NCI-H1105 (cell line): Measurements from ENCODE around the gene PLPP4.

ENCODE experiments used
- DNase-seq: peaks from one replicate; lab custom pipeline; 2025; lab: John Stamatoyannopoulos, UW

The PLPP4 gene

DNA sequence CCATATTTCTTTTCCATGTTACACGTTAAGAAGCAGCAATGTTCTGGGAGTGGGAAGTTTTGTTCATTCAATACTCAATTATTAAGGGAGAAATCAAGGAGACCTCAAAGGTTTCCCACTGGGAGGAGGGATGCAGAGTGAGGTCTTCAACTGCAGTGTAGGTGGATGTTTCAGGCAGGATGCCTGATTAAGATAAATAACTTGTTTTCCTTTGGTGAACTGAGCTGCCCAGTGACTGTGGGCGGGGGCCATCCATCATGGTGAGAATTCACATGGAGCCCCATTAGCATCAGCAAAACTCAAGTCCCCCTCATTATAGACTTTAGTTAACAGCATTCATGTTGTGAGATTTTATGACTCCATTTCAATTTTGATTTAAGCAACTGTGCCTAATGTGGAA, 121.1 kb downstream of the PLPP4 start:
- DNase-seq = no peak

DNA sequence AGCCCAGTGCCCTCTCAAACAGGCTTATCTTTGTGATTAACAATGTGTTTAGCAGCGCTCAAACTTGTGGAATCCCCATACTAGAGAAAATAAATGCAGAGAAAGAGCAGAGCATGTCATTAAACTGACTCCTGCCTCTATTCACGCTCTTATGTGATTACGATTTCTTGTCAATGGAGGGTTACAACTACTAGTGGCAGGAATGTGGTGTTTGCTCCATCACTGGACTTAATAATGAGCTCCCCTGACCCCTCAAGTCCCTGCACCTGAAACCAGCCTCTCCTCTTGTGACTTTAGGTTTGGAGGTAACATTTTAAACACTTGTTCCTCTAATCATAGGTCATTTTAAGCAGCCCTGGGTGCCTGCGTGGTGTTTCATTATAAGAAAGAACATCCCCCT, 121.9 kb downstream of the PLPP4 start:
- no peak for DNase-seq

DNA sequence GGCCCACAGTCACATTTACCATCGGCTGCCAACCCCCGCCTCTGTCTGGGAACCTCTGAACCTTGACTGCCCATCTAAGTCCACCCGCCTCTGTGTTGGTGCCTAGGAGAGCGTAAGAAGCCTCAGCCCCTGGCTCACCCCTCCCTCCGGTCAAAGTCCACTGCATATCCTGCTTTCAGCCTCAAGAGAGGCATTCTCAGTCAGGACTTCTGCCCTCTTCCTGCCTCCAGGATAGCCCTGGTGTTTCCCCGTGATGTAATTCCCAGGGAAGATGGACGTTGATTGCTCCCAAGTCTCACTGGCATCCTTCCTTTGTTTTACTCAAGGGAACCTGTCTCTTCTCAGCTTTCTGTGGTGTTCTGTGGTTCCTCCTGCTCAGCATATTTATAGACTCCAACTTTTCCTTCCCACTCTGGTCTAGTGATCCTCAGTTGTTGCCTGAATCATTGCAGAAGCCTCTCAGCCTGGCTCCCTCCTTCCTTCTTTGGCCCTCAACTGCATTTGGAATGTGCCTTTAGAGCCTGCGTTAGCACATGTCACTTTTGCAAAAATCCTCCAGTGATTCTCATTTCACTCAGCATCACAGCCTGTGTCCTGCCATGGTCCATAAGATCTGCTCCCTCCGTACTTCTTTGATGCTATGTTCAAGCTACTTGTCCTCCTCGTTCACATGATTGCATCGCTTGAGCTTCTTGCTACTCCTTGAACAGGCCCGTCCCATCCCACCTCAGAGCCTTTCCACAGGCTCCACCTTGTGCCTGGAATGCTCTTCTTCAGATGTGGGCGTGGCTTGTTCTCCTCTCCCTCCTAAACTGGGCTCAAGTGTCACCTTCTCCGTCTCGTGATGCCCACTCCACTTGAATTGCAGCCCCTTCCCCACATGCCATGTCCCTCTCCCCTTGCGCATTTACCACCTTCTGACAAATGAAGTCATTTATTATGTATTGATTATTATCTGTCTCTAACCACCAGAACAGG, 124.2 kb downstream of the PLPP4 start:
- DNase-seq = no peak

DNA sequence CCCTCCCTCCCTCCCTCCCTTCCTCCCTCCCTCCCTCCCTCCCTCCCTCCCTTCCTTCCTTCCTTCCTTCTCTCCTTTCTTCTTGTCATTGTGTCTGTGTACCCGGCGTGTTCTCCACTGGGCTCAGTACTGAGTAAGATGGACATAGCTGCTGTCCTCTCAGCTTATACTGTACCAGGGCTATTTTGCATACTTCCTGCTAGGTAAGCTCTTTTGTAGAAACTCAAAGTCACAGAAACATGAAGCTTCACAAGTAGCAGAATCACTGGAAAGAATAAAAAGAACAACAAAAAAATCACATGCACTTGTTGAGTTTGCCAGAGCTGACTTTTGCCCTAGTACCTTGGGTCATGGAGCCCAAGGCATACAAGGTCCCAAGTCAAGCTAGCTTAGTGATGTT, 125.7 kb downstream of the PLPP4 start:
- no peak for DNase-seq

DNA sequence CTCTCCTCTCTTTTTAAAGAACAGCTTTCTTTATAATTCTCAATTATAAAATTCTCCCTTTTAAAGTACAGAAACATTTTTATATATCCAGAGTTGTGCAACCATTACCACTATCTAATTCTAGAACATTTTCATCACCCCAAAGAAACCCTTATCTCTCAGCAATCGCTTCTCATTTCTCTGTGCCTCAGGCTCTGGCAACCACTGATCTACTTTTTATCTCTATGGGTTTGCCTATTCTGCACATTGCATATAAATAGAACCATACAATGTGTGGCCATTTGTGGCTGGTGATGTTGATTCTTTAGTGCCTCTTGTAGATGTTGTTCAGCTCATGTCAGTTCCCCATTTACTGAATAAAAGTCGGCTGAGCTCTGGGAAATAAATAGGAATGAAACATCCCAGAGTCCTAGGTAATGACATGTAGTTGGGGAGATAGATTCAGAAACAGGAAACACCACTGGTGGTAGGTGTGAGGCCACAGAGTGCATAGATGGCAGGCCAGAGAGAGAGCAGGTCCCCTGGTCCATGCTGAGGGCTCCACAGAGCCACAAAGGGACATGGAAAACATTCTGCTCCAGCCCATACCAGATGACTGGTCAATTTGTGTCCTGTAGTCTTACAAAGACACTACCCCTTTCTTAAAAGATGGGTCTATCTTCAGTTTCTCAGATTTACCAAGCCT, 126.5 kb downstream of the PLPP4 start:
- no peak for DNase-seq

DNA sequence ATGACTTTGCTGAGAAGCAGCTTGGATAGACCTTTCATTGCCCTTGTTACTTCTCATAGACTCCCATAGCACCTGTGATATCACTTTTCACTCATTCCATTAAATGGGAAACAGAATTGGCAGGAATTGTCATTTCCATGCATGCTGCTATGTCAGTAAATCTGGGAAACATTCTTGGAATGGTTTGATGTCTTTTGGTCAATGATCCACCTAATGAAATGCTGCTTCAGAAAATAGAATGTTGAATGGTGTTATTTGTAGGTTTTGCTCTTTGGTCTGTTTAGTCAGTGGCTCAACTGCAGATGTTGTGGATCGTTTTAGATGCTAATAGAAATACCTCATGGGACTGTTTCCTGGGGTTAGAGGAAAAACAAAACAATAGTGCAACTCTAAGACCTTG, 127.8 kb downstream of the PLPP4 start:
- no peak for DNase-seq

DNA sequence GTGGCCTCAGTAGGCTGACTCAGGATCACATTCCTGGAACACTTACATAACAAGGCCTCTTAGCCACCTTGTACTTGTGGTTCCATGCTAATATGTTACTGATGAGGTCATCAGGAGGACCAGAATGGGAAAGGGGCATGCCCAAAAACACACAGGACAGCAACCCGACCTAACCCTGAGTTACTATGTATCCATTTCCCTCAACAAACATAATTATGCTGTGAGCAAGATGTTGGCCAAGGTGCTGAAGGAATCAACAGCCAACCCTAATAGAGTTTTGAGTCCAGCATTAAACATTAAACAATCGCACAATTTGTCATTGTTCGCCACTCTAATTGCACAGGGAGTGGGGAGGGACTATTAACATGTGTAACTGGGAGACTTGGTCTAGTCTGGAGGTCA, 129.4 kb downstream of the PLPP4 start:
- DNase-seq = no peak

DNA sequence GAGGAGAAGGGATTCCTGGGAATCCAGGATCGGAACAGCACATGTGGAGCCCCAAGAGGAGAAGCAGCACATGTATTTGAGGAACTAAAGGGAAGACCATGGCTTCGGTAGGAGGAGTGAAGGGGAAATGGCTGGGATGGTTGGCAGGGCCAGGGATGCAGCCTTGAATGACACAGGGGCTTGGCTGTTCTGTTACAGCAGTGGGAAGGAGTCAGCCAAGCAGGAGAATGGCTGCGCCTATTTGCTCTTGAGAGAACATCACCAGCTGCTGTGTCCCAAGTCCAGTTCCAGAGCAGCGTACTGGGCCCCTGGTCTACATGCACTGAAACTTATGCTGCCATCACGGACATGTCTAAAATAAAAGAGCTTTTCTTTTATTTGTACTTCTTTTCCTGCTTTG, 130.0 kb downstream of the PLPP4 start:
- no peak for DNase-seq

DNA sequence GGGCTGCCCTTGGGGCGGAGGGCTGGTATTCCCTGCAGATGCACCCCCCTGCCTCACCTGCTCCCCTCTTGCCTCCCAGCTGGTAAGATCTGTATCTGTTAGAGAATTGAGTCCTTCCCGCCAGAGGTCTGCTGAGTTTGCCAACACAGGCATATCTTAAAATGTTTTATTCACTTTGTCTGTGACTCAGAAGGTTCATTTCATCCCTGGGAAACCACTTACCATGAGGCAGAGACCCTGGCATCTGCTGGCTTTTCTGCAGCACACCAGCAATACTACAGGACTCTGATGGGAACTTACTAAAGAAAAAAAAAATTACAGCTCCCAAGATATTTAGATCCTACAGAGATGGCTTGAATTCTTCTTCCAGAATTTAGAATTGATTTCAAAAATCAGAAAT, 131.3 kb downstream of the PLPP4 start:
- no peak for DNase-seq

DNA sequence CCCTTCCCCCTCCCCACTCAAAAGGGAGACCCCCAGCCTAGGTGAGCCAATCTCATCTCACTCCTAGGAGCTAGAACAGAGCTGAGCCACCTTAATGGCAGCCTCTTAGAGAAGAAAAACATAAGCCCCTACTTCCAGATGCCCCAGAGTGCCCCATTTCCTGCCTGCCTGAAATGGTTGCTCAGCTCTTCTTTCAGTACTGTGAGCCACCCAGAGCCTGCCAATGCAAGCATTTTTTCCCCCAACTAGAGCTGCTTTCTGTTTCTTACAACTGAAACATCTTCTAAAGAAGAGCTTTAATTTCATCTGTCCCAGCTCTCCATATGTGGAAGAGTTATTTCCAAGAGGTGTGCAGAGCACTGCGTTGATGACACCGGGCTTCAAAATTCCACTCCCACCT, 136.7 kb downstream of the PLPP4 start:
- no peak for DNase-seq

DNA sequence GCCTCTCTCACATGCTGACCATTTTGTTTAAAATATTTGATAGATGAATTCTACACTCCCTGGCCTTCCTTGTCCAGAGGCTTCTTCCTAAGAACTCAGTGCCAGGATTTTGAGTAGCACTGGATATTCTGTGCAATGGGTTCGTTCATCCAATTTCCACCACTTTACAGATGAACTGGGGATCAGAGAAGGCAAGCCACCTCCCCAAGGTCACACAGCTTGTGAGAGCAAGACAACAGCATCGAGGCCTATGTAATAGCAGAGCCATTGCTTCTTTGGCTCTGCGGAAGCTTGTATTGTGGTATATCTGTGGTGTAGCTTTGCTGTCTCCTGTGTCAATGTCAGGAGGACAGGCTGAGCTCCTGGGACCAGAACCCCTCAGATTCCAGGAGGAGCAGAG, 140.9 kb downstream of the PLPP4 start:
- DNase-seq = no peak

DNA sequence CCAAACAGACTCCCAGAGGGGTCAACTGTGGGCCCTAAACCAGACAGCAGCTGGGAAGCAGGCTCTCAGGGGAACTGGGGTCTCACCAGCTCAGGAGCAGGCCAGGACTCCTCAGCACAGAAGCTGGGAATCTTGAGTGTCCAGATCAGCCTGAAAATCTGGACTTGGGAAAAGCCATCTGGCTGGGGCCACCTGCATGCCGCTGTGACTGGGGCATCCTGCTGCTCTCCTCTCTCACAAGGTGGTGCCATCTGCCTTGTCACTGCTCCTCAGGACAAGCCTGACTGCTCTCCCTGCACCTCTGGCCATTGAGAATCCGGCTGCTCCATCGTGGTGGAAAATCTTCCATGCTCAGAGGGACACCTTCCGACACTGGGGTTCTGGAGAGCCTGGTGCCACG, 141.4 kb downstream of the PLPP4 start:
- DNase-seq = no peak

DNA sequence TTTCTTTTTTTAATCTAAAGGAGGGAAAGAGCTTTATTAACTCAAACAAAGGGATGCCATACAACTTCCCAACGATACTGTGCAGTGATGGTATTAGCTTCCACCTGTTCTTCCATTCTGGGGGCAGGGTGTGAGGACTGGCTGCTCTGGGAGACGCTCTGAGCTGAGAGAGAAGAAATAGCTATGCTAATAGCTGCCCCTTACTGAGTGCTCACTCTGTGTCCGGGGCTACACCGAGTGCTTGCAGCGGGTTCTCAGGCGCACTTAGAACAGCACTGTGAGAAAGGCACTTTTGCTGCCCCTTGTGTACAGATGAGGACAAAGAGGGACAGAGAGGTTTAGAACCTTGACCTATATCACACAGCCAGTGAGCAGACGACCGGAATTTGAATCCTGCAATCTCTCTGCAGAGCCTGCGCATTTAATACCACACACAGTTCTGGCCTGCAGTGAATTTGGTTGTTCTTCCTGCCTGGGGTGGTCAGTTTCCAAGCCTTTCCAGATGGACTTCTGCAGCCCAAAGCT, 142.2 kb downstream of the PLPP4 start:
- DNase-seq = no peak

DNA sequence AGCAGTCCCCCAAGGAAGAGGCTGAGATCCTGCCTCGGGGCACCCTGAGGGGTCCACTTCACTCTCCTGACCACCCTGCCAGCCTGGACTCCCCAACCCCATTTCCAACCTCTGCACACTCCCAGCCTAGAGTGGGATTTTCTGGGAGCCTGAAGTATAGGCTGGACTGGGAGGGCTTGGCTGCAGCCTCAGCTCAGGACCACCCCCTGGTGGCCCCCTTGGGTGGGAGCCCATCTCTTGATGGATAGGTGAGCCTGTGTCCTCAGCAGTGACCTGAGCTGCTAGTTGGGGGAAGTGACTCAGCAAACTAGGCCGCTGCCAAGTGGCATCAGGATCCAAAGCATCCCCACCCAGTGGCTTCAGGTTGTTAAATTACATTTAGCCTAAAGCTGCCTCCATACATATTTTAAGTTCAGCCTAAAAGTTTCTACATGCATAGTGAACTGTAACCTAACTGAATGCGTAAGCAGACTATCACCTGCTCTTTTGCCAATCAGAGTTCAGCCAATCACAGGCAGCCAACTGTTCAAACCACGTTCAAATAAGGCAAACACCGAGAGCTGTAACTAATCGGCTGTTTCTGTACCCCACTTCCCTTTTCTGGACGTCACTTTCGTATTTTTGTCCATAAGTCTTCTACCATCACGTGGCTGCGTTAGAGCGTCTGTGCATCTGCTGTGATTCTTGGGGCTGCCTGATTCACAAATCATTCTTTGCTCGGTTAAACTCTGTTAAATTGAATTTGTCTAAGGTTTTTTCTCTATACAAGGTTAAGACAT, 144.0 kb downstream of the PLPP4 start:
- DNase-seq = no peak

DNA sequence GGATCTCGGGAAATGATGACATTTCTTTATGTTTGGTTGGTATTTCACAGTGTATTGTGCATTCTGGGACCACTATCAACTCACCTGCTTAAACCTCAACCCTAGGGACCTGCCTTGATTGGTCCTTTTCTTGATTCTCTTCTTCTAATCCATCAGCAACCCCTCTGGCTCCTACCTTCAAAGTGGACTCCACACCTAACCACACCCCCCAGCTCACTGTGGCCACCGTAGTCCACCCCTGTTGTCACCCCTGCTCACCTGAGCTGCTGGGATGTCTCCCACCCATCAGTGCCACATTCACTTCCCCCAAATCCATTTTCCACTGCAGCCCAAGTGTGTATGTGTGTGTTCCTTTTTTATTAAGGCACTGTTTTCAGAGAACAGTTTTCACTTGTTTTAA, 145.0 kb downstream of the PLPP4 start:
- no peak for DNase-seq

DNA sequence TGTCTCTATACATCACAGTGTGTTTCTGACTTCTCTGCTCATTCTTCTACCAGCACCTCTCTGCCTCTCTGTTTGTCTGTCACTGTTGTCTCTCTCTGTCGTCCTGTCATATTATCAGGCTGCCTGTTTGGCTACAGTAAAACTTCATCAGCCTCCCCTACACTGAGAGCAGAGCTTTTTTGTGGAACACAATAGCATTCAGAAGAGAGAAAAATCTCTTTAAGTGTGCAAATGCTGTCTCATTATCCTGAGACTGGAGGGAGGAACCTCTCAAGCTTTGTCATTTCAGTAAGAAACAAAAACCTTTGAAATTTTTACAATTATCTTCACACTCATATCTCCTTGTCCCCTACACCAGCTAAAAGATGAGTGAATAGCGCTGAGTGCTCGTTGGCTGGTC, 148.4 kb downstream of the PLPP4 start:
- DNase-seq = no peak

DNA sequence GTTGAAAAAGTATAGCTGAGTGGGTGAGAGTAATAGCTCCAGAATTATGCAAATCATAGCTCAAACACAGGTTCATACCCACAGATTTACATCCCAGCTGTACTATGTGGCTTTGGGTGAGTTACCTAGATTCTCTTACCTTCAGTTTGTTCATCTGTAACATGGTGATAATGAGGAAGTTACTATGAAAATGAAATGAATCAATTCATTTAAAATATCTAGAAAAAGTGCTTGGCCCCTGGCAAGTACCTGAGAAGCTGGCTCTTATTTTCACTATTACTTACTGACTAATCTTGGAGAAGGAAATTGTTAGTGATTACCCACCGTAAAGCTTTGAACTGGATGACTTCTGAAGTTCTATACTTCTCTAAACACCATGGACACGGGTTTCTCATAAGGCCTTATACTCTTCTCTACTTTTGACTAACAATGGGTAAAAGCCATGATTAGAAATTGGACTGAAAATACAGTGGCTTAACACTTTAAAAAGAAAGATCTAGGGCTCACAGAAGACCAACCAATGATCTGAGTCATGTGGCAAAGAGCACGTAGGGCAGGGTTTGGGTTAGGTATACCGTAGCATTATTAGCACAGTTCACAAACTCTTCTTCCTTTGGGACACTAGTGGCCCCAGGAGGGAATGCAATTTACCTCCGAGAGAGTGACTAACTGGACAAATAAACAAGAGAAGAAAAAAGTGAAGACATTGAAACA, 149.2 kb downstream of the PLPP4 start:
- no peak for DNase-seq

DNA sequence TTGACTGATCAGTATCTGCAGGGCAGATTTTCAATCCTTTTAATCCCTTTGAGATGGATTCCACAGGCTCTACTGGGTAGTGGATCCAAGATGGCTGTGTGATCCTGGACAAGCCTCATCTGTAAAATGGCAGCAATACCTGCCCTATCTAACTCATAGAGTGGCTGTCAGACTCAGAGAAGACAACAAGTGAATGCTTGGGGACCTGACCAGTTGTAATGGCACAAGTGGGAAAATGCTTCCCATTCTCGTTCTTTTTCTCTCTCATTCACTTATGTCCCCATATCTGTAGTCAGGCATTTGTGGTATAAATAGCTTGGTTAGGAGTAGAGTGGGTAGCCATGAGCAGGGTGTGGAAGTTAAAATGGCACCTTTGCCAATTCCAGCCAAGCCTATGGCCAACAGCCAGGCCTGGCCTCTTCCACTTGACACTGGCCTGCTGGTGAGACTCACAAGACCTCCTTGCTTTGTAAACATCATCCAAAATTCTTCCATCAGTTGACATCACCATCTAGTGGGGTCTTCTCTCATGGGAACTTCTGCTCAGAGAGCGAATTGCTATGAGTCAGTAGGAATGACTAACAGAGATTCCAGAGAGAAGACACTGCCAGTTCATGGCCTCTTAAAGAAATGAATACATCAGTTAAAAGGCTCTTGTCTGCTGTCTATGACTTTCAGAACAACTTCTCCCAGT, 150.1 kb downstream of the PLPP4 start:
- no peak for DNase-seq

DNA sequence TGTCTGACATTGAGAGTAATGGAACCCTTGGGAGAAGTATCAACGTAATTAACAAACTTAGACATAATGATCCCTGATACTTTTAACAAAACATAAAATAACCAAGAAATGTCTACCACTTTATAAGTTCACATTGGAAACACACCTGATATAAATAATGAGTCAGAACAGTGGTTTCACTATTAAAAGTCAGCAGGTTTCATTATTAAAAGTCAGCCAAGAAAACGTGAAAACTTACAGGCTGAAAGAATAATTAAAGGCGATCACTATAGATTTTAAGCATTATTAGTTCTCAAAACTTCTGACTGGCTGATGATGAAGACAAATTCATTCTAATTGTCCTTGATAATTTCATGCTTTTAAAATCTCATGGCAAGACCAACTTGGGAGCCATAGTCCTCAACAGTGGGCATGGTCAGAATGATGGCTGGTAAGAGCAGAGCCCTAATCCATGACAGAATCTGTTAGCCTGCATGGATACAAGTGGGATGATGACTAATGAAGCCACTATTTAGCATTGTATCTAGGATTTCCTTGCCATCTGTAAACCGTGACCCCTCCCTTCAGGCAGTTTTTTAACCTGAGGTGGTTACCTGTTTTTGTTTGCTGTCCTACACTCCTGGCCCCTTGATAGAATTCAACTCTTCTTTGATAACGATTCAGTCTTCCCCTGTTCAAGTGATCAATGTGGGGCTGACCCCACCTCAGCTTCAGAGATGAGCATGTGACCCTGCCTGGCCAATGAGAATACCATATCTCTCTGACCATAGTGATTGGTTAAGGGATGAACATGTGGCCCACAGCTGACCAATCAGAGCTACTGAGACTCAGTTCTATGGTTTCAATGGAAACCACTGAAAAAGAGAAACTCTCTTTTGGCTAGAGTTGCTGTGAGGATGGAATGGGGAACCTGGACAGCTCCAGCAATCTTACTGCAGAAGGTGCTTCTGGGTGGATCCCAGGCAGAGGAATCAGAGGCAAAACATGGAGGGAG, 151.0 kb downstream of the PLPP4 start:
- no peak for DNase-seq

DNA sequence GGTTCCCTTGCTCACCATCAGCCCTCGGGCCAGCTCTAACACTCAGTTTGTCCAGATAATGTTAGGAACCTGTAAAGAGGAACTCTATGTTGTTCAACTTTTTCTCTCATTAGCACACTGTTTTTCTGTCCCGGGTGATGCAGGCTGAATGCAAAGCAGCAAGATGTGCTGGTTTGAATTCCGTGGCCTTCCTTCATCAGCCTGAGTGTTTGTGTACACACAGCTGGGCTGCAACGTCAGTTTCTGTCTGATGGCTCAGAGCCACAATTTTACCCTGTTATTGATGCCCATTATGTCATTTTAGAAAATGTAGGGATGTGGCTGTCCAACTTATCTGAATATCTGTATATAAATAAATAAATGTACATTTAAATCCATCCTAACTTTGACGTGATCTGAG, 152.0 kb downstream of the PLPP4 start:
- DNase-seq = peak; percentile 28
